ENCODE results near the gene TDRKH.
"Not testable (repeated sequence)": the region's sequence is repeated elsewhere in the genome, so short reads cannot be mapped to it uniquely, and the experiment has no call there.

The TDRKH gene

DNA sequence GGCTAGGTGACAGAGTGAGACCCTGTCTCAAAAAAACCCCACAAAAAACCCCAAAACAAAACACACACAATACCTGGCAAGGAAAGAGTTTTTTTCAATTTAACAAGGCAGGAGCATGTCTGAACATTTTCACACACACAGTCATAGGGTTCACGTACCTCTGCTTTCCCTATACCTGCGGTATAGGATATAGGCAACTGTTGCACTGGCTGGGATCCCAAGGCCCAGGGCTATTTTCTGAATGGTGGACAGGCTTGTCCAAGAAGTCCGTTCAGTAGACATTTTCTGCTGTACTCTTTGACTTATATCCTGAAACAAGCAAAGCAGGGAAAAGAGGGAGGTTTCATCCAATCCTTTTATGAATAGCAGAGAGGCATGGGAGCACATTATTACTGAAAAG lies 7.6 kb downstream of the TDRKH start:
- peak overlapping the region in 3 of 11 experiments; percentile 61 to 98 (median 91); a peak in 5 of 22 replicates for H3K4me2 ChIP-seq
- H3K36me3 ChIP-seq: peaks cover 0 to 12% (median 0%) of the 10 kb centered on the region in 11 experiments; a peak in 7 of 22 replicates
- peaks cover 10 to 50% (median 18%) of the 10 kb centered on the region in 10 experiments; a peak in 19 of 20 replicates for H3K4me1 ChIP-seq
- H3K9me3 ChIP-seq (replicated peaks in 1 of 11): no peaks in the 10 kb centered on the region
- H3K27me3 ChIP-seq: no peaks in the 10 kb centered on the region
- H4K20me1 ChIP-seq: no peaks in the 10 kb centered on the region
- peak overlapping the region in 1 of 11 experiments; percentile 57; a peak in 1 of 22 replicates for H3K9ac ChIP-seq
- no peak overlapping the region for H3K27ac ChIP-seq
- H3K4me3 ChIP-seq: no peak overlapping the region
- TF ChIP-seq Cebpa-rat (IDR thresholded peaks at IDR 0.05): no peak

GRCh38 chr1:151782026-151782425 lies 8.3 kb downstream of the TDRKH start:
- H3K9ac ChIP-seq; H3K9me3 ChIP-seq (replicated peaks in 1 of 11); H4K20me1 ChIP-seq; H3K27ac ChIP-seq; H3K4me3 ChIP-seq; H3K27me3 ChIP-seq; H3K4me2 ChIP-seq: not testable (repeated sequence)
- H3K36me3 ChIP-seq: peaks cover 0 to 12% (median 0%) of the 10 kb centered on the region in 11 experiments; a peak in 8 of 22 replicates
- H3K4me1 ChIP-seq: peaks cover 10 to 50% (median 16%) of the 10 kb centered on the region in 10 experiments; a peak in 19 of 20 replicates

DNA sequence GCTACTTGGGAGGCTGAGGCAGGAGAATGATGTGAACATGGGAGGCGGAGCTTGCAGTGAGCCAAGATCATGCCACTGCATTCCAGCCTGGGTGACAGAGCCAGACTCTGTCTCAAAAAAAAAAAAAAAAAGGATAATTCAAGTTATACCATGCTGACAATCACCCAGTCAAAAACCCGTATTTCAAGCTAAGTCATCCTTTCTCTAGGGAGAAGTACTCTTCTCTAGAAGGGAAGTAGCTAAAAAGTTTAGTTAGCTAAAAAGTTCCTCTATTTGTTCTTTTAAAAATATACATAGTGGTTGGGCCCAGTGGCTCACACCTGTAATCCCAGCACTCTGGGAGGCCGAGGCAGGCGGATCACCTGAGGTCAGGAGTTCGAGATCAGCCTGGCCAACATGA lies 9.6 kb downstream of the TDRKH start:
- H3K9ac ChIP-seq; H3K4me3 ChIP-seq; H3K9me3 ChIP-seq (replicated peaks in 1 of 11); H3K27ac ChIP-seq; H3K27me3 ChIP-seq; H4K20me1 ChIP-seq: not testable (repeated sequence)
- peak overlapping the region in 2 of 11 experiments; percentile 35 to 55; a peak in 6 of 22 replicates for H3K4me2 ChIP-seq
- peaks cover 10 to 50% (median 16%) of the 10 kb centered on the region in 10 experiments; a peak in 19 of 20 replicates for H3K4me1 ChIP-seq
- H3K36me3 ChIP-seq: peaks cover 0 to 18% (median 8%) of the 10 kb centered on the region in 11 experiments; a peak in 11 of 22 replicates

GRCh38 chr1:151779852-151780251 lies 10.4 kb downstream of the TDRKH start:
- no peak overlapping the region for H3K4me3 ChIP-seq
- no peaks in the 10 kb centered on the region for H4K20me1 ChIP-seq
- H3K4me2 ChIP-seq: peak overlapping the region in 9 of 11 experiments; percentile 7 to 62 (median 48); a peak in 14 of 22 replicates
- no peak overlapping the region for H3K27ac ChIP-seq
- no peaks in the 10 kb centered on the region for H3K9me3 ChIP-seq (replicated peaks in 1 of 11)
- H3K27me3 ChIP-seq: no peaks in the 10 kb centered on the region
- TF ChIP-seq Cebpa-rat (IDR thresholded peaks at IDR 0.05): no peak
- H3K4me1 ChIP-seq: peaks cover 10 to 46% (median 16%) of the 10 kb centered on the region in 10 experiments; a peak in 19 of 20 replicates
- peaks cover 0 to 26% (median 16%) of the 10 kb centered on the region in 11 experiments; a peak in 11 of 22 replicates for H3K36me3 ChIP-seq
- H3K9ac ChIP-seq: peak overlapping the region in 1 of 11 experiments; percentile 25; a peak in 1 of 22 replicates

DNA sequence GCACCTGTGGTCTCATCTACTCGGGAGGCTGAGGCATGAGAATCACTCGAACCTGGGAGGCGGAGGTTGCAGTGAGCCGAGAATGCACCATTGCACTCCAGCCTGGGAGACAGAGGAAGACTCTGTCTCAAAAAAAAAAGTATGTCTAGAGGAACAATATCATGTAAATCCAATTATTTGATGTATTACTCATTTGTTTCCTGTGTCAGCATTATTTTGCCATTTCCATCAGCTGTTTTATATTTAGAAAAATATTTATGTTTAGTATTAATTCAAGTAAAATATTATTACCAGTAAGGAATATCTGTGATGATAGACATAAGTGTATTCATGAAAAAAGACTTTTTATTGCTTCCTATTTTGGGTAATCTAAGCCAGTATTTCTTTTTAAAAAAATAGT lies 13.0 kb downstream of the TDRKH start:
- H3K9ac ChIP-seq: no peak overlapping the region
- no peak overlapping the region for H3K27ac ChIP-seq
- H3K36me3 ChIP-seq: peaks cover 0 to 34% (median 22%) of the 10 kb centered on the region in 11 experiments; a peak in 11 of 22 replicates
- H3K4me2 ChIP-seq: no peak overlapping the region
- no peaks in the 10 kb centered on the region for H3K9me3 ChIP-seq (replicated peaks in 1 of 11)
- no peaks in the 10 kb centered on the region for H3K27me3 ChIP-seq
- no peaks in the 10 kb centered on the region for H4K20me1 ChIP-seq
- H3K4me3 ChIP-seq: no peak overlapping the region
- peaks cover 5 to 21% (median 8%) of the 10 kb centered on the region in 10 experiments; a peak in 17 of 20 replicates for H3K4me1 ChIP-seq
- no peak for TF ChIP-seq Cebpa-rat (IDR thresholded peaks at IDR 0.05)

DNA sequence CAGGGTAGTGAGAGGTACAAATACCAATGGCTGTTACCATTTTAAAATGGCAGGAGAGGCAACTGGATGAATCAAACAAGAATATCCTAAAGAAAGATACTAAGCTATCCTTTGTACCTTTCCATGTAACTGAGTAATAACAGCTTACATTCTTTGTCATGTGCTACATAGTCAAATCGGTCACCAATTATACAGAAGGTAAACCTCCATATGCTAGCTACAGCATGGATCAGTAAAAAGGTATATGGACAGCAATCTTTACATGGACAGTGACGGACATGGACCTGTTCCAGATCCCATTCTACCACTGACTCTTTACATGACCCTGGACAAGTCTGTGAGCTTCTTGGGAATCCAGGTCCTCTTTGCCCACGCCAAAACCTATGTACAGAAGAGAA lies 13.6 kb downstream of the TDRKH start:
- no peak overlapping the region for H3K27ac ChIP-seq
- H3K4me2 ChIP-seq: no peak overlapping the region
- no peaks in the 10 kb centered on the region for H3K9me3 ChIP-seq (replicated peaks in 1 of 11)
- peaks cover 5 to 19% (median 8%) of the 10 kb centered on the region in 10 experiments; a peak in 16 of 20 replicates for H3K4me1 ChIP-seq
- no peak overlapping the region for H3K4me3 ChIP-seq
- H3K9ac ChIP-seq: no peak overlapping the region
- no peak for TF ChIP-seq Cebpa-rat (IDR thresholded peaks at IDR 0.05)
- peaks cover 0 to 34% (median 22%) of the 10 kb centered on the region in 11 experiments; a peak in 11 of 22 replicates for H3K36me3 ChIP-seq
- H4K20me1 ChIP-seq: no peaks in the 10 kb centered on the region
- H3K27me3 ChIP-seq: no peaks in the 10 kb centered on the region

- no peak for TF ChIP-seq Cebpa-rat (IDR thresholded peaks at IDR 0.05)
- peaks cover 0 to 34% (median 22%) of the 10 kb centered on the region in 11 experiments; a peak in 11 of 22 replicates for H3K36me3 ChIP-seq
- H3K4me3 ChIP-seq: no peak overlapping the region
Observed at GRCh38 chr1:151775894-151776664, 14.2 kb downstream of the TDRKH start.

GRCh38 chr1:151774256-151774922 lies 15.9 kb downstream of the TDRKH start:
- Histone ChIP-seq H3K4me1 (peaks cover 0 to 2% (median 0%) of the 10 kb centered on the region in 10 experiments; a peak in 1 of 20 replicates), H3K9me3 (replicated peaks in 1 of 11) (peaks cover 0 to 2% (median 0%) of the 10 kb centered on the region in 11 experiments; a peak in 2 of 22 replicates), H3K4me3 (no peak overlapping the region), H3K27ac (no peak overlapping the region), H3K27me3 (no peaks in the 10 kb centered on the region), H3K9ac (no peak overlapping the region), H4K20me1 (no peaks in the 10 kb centered on the region), H3K36me3 (peaks cover 0 to 34% (median 22%) of the 10 kb centered on the region in 11 experiments; a peak in 11 of 22 replicates), H3K4me2 (no peak overlapping the region)
- TF ChIP-seq Cebpa-rat (IDR thresholded peaks at IDR 0.05): no peak

More at GRCh38 chr1:151775894-151776664, 14.2 kb downstream of the TDRKH start:
- Histone ChIP-seq H4K20me1 (no peaks in the 10 kb centered on the region), H3K27ac (no peak overlapping the region), H3K9me3 (replicated peaks in 1 of 11) (no peaks in the 10 kb centered on the region), H3K27me3 (no peaks in the 10 kb centered on the region), H3K4me2 (no peak overlapping the region), H3K4me1 (peaks cover 5 to 14% (median 8%) of the 10 kb centered on the region in 10 experiments; a peak in 16 of 20 replicates), H3K9ac (no peak overlapping the region)

DNA sequence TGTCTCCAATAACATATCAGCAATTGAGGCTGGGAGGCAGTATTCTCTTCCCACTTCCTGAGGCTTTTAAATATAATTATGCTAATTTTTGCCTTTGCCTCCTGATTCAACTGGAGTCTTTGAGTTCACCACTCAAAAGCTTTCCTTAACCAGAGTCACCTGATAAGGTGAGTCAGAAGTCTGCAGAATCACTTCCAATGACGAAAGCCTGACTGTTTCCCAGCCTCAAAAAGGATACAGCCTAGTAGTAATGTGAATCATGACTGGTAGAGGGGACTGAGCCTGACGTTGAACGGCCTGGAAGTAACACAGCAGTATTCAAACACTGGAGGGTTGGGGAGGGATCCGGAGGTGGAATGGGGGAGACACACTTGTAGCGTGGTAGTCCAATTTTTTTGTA lies 16.6 kb downstream of the TDRKH start:
- Histone ChIP-seq H3K27ac (no peak overlapping the region), H3K4me3 (no peak overlapping the region), H3K9ac (no peak overlapping the region), H3K4me2 (no peak overlapping the region), H3K27me3 (no peaks in the 10 kb centered on the region), H4K20me1 (no peaks in the 10 kb centered on the region), H3K4me1 (no peaks in the 10 kb centered on the region), H3K9me3 (replicated peaks in 1 of 11) (peaks cover 0 to 3% (median 0%) of the 10 kb centered on the region in 11 experiments; a peak in 2 of 22 replicates), H3K36me3 (peaks cover 0 to 33% (median 21%) of the 10 kb centered on the region in 11 experiments; a peak in 11 of 22 replicates)
- TF ChIP-seq Cebpa-rat (IDR thresholded peaks at IDR 0.05): no peak

- not testable (repeated sequence) for H3K4me1 ChIP-seq; H3K27ac ChIP-seq; H3K9ac ChIP-seq; H4K20me1 ChIP-seq; H3K4me2 ChIP-seq; H3K36me3 ChIP-seq; H3K27me3 ChIP-seq; H3K9me3 ChIP-seq (replicated peaks in 1 of 11); H3K4me3 ChIP-seq
Observed at GRCh38 chr1:151769270-151769669, 21.0 kb downstream of the TDRKH start.

DNA sequence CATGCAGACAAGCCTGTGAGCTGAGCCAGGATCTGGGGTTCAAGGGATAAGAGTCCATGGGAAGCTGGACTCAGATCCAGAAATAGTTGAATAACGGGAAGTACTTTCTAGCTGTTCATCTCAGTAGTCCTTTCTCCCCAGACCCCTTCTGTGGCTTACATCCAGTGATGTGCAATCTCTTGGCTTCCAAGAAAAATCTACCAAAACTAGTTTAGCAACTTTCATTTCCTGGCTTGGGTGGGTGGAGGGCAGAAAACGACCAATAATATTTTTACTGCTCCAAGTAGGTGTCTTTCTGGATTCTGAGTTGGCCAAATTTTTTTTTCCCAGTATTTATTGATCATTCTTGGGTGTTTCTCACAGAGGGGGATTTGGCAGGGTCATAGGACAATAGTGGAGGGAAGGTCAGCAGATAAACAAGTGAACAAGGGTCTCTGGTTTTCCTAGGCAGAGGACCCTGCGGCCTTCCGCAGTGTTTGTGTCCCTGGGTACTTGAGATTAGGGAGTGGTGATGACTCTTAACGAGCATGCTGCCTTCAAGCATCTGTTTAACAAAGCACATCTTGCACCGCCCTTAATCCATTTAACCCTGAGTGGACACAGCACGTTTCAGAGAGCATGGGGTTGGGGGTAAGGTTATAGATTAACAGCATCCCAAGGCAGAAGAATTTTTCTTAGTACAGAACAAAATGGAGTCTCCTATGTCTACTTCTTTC lies 21.8 kb downstream of the TDRKH start:
- Histone ChIP-seq H3K4me1 (peaks cover 7 to 14% (median 9%) of the 10 kb centered on the region in 10 experiments), H3K4me2 (0 out of 22 replicates have a peak overlapping the region, but pooled peaks of 3 of the 11 experiments have one; percentile 1 to 18 (median 1))
- H3K9ac ChIP-seq; H4K20me1 ChIP-seq; H3K9me3 ChIP-seq (replicated peaks in 1 of 11); H3K27ac ChIP-seq; H3K36me3 ChIP-seq; H3K27me3 ChIP-seq; H3K4me3 ChIP-seq: not testable (repeated sequence)

Measured in BLaER1 treated with 17β-estradiol and CSF1 and Interleukin-3, amounts not matched to agents 10 nM and 100 nM (cell line).